NK-92 (cell line): ENCODE data around the gene SBF2.

Experiments used
- DNase-seq: peaks from one replicate; lab custom pipeline; 2025; ENCODE audit not compliant: unreplicated experiment; lab: John Stamatoyannopoulos, UW

SBF2 gene

DNA sequence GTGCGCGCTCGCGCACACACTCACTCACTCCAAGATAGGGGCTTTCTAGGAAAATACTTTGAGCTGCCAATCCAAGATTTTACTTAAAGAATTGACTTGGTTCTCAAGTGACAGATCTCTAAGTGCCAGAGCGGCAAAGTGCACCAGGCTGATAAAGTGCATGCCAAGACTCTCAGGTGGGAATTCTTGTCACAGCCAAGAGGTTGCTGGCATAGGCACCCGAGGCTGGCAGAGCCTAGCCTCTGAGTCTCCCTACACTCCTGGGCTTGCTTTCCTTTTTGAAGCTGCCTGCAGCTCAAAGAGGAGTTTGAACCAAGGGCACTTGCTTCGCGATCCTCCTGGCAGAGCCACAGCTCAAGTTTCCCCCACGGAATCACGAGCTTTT lies 8.3 kb upstream of the SBF2 start:
- DNase-seq = no peak

DNA sequence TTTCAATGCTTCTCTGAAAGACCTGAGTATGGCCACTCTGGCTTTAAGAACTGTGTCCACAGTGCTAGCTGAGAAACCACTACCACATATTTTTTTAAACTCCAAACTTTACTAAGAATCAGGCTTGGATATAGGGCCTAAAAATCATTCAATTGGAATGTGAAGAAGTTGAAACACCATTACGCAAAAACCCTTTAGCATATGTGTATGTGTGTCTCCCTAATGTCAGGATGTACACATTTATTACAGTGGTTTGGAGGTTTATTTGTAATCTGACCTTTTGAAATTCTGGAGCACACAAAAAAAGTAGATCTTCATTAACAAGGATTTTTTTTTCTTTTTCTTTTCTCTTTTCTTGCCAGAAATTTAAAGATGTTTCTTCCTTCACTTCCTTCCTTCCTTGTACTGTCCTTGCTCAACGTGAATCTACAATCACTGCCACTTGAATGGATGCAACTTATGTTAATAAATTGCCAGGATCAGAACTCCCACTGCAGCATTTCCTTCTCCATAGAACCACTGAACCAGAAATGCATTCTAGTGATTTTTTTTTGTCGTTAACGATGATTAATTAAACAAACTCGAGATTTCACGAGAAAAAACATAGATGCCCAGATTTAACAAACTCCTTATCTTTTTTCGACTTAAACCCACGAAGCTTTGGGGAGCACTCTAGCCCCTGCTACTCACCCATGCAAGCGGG lies 7.8 kb upstream of the SBF2 start:
- DNase-seq = no peak

DNA sequence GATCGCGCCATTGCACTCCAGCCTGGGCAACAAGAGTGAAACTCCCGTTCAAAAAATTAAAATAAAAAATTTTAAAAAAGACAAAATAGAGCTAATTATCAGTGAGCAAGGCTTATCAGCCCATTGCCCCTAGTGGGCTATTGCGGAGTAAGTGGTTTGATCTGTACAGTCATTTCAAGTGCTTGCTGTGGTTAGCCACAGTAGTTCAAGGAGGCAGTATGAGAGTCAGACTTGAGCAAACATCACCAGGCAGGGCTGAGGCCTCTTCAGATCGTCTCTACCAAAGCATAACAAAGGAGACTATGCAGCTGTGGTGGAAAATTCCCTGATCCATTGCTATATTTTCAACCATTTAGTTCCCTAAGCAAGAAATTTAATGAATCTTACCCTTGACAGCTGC lies 4.3 kb upstream of the SBF2 start:
- DNase-seq = no peak

DNA sequence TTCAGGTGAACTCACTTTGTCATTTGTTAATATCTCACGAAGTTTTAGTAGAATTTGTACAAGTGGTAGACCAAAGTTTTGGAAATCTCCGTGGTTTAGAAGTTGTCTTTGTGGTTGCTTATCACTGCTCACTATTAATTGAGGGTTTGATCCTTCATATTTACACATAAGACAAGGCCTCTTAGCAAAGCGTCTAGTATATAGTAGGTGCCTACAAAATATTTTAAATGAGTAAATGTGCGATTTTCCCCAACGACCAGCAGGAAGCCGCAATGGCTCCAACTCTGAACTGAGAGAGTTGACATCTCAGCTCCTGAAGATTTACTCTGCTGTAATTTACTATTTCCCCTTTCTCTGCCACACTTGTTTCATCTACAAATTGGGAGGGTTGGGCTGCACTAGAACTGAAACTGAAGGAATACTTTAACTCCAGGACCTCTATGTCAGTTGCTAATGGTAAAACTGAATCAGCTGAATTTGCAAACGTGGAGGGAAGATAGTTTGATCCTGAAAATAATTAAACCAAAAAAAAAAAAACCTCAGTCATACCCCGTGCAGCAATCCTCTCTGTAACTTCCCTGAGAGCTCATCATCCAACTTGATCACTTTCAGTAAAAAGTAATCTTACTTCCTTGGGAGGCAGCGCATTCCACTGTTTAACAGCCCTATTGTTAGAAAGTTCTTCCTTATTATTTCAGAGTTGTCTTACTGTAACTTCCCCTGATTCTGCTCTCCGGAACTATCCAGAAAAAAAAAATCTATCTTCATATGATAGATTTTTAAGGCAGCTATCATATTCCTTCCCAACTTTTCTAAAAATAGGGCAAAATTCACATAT lies 1.3 kb upstream of the SBF2 start:
- no peak for DNase-seq

DNA sequence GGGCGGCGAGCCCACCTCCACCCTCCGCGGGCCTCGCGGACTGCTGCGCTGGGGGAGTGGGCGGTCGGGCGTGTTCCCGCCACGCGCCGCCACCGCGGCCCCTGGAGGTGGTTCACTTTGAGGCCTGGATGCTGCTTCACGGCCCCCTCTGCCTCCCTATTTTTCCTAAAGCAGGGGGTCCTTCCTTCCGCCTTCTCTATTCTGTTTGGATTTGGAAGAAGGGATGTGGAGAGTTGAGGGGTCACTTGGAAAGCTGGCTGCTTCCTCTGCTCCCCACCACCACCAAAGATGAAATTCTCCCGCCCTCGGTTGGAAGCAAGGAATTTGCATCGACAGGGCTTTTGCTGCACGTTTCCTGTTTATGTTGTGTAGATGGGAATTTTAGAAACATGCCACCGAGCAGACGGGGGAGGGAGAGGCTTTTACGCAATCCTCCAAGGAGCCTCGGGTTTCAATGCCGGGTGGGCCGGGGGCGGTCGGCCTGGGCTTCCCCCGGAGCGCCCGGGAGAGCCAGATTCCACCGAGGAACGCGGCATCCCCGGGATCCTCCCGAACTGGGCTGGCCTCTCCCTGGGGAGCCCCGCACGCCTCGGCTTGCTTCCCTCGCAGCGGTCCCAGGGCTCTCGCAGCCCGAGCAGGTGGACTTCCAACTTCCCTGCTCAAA lies 403 bp upstream of the SBF2 start:
- DNase-seq = no peak

DNA sequence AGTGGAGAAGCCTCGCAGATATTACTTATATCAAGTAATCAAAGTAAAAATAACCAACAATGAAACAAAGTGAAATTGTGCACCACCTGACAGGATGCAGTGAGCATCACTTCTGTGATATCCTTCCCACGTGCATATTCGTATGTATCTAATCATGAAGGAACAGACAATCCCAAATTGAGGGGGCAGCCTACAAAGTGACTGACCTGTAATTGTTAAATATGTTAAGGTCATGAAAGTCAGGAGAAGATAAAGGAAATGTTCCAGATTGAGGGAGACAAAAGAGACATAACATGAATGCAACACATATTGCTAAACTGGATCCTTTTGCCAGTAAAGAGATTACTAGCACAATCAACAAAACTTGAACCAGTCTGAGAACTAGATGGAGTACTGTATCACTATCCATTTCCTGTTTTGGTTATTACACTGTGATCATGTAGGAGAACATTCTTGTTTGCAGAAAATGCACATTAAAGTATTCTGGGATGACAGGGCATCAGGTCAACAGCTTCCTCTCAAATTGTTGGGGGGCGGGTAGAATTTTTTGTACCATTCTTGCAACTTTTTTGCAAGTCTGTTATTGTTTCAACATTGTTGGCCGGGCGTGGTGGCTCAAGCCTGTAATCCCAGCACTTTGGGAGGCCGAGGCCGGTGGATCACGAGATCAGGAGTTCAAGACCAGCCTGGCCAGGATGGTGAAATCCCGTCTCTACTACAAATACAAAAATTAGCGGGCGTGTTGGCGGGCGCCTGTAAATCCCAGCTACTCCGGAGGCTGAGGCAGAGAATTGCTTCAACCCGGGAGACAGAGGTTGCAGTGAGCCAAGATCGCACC lies 2.0 kb downstream of the SBF2 start:
- no peak for DNase-seq

DNA sequence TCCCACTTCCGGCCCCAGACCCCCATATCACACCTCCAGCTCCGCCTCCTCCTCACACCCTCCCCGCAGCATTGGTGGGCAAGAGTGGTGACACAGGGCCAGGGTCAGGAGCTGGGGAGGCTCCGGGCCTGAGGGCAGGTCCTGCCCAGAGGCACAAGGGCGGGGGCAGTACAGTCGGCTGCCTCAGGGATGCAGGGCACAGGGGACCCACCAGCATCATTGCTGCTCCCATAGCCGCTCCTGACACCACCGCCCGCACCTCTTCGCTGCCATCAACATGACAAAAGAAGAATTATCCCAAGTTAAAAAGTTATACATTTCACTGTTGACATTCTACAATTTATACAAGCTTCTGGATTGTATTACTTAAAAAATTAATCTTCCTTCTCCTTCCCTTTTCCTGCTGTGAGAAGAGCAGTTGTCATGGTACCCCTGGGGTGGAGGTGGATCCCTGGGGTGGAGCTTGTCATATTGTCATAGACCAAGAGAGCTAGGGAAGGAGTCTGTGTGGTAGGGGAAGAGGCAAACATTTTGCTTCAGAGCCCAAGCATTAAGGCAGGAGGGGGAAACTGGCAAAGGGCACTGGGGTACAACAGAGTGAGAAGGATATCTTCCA lies 4.1 kb downstream of the SBF2 start:
- DNase-seq = no peak

DNA sequence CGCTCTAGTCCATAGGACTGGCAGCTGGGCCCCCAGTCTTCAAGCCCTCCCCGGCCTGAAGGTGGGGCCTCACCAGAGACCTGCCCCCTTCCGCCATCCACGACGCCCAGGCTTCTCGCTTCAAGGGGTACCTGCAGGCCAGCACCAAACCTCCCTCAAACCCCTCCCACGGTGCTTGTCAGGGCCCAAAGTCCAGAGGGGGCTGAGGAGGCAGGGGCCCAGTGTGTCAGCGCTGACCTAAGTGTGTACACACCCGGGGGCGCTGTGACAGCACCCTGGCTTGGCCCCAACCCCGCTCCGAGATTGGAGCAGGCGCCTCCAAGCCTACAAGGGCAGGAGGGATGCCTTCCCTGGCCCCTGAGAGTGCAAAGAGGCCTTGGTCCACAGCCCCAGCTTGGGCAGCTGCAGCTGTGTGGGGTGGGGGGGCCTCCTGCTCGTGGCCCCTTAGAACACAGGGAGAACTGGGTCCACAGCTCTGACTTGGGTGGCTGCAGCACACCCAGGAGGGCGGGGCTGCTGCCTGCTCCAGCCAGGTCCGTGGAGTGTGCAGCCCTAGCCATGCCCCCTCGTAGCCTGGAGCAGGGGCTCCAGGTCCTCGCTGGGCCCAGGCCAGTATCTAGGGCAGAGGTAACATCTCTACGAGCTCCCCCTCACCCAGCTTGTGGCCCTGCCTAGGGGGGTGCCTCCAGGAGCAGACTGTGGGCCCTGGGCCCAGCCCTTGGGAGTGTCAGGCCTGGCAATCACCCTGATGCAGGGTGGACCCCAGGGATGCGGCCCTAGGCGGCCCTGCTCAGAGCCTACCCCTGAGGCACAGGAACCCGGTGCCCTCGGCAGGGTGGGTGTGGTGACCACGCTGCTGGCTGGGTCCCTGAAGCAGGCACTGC lies 4.9 kb downstream of the SBF2 start:
- DNase-seq = no peak

DNA sequence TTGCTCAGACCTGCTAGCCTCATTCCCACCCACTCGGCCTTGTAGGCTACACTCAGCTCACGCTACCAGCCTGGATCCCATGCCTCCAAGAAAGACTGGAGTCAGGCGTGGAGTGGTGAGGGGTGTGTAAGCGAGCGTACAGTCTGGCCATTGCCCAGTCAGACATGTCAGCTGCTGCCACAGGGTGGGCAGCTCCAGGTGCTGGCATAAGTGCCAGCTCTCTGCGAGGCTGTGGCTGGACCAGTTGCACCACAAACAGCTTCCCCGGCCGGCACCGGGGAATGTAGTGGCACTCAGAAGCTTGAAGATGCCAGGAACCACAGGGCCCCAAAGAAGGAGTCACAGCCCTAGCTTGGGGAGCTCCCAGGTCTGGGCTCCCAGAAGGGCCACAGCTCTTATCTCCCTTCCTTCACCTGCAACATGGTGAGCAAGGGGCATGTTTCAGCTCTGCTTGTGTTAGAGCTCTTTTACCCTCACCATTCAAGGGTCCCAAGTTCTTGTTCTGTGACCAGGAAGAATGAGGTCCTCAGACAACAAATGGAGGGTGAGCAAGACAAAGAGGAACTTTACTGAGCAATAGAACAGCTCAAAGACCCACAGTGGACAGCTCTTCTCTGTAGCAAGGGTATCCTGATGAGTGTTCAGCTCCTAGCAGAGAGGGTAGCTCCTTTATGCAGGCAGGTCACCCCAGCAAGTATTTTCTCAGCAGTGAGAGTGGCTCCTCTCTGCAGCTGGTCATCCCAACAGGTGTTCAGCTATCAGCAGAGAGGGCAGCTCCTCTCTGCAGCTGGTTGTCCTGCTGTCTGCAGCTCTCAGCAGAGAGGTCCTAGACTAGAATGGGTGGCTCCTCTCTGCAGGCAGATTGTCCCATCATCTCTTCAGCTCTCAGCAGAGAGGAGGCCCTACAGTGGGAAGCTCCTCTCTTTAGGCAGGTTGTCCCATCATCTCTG lies 6.0 kb downstream of the SBF2 start:
- no peak for DNase-seq

DNA sequence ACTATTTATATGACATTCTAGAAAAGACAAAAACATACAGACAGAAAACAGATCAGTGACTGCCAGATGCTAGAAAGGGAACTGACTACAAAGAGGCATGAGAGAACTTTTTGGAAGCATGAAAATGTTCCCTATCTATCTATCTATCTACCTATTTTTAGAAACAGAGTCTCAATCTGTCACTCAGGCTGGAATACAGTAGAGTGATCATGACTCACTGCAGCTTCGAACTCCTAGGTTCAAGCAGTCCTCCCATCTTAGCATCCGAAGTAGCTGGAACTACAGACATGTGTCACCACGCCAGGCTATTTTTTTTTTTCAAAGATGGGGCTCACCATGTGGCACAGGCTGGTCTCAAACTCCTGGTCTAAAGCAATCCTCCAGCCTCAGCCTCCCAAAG lies 6.9 kb downstream of the SBF2 start:
- no peak for DNase-seq

DNA sequence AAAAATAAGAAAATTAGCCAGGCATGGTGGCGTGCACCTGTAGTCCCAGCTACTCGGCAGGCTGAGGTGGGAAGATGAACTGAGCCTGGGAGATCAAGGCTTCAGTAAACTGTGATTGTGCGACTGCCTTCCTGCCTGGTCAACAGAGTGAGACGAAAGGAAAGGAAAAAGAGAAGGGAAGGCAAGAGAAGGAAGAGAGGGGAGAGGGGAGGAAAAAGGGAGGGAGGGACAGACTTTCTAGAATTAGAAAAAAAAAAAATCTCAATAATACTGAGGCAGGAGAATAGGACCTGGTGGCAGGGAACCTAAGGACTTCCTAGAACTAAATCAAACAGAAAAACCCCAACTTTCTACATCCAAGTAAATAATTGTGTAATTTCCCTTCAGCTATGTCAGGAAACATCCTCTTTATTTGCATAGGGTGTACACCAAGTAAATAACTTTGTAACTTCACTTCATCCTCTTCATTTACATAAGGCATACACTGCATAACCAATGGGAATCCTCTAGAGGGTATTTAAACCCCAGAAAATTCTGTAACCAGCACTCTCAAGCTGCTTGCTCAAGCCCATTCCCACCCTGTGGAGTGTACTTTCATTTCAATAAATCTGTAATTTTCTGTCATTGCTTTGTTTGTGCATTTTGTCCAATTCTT lies 8.7 kb downstream of the SBF2 start:
- DNase-seq = no peak

DNA sequence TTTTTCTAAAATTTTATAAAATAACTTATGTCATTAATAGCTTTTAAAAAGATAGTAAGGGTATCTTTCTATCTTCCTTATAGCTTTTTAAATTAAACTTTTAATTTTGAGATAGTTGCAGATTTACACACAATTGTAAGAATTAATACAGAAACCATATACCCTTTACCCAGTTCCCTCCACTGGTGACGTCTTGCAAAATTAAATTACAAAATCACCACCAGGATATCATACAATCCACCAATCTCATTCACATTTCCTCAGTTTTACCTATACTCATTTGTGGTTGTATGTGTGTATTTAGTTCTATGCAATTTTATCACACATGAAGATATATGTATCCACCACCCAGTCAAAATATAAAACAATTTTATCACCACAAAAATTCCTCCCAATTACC lies 10.0 kb downstream of the SBF2 start:
- no peak for DNase-seq

DNA sequence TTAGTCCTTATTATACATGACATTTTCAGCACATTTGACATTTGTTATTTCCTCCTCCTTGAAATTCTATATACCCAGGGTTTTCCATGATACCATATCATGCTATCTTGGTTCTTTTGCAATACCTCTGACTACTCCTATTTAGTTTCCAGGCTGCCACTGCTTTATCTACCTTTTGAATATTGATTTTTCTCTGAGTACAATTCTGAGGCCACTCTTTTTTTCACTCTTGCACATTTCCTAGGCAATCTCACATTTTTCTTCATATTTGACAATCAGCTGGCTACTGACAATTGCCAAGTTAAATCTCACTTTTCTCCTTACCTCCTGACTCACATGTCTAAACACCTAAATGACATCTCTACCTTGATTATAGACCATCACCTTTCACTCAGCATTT lies 11.9 kb downstream of the SBF2 start:
- DNase-seq = no peak

DNA sequence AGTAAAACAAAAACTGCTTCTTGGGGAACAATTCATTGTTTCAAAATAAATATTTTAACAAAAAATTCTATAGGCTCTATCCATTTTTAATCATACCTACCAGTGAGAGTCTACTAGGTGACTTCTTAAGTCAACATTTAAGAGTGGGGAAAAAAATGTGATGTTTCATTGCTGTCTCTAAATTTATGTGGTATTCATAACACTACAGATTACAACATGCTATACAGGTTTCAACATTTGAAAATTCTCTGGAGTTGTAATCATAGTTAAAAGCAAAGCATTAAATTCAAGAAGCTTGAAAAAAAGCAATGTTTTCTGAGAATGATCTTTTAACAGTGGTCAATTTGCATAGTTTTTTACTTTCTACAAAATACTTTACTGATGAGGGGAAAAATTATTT lies 18.3 kb downstream of the SBF2 start:
- no peak for DNase-seq

DNA sequence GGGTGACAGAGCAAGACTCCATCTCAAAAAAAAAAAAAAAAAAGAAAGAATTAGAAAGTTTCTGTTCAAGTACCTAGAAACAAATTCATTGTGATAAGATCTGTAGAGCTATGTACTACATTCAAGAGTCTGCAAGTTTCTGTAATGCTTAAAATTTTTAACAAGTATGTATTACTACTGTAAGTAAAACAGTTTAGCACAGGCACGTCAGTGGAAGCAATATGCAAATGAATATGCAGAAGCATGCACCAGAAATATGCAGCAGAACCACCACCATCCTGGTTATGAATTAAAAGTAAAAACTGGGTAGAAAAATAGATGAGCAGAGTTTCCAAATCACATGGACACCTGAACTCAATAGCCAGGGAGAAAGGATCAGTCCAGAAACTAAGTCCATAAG lies 19.3 kb downstream of the SBF2 start:
- DNase-seq = no peak

DNA sequence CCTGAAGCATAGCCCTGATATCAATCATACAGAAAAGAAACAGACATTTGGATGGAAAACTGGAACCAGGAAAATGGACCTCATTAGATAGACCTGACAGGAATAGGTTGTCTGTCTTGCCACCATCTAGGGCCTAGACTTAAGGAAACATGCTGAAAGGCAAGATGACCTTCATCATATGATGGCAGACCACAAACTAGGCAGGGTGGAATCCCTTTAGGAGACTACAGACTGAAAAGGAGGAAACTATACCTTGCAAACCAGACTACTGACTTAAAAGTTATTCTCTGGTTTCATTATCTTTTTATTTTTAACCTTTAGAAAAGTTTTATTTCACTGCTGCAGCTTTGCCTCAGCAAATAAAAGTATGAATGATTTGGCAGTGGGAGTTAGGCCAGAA lies 20.3 kb downstream of the SBF2 start:
- no peak for DNase-seq

DNA sequence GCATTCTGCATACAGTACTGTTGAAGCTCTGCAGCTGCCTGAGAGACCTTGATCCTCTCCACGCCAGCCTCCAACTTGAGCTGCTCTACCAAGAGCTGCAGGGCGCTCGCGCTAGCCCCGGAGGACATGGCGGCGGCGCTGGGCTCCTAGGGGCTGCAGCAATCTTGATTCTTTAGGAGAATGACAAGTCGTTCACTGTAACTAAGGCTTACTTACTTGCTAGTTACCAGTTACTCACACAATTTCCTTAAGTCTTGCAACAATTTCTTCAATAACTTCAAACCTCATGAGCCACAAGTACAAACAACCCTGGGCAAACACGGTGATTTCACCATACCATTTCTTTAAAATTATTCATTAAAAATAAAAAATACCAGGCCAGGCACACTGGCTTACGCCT lies 21.9 kb downstream of the SBF2 start:
- DNase-seq = no peak

DNA sequence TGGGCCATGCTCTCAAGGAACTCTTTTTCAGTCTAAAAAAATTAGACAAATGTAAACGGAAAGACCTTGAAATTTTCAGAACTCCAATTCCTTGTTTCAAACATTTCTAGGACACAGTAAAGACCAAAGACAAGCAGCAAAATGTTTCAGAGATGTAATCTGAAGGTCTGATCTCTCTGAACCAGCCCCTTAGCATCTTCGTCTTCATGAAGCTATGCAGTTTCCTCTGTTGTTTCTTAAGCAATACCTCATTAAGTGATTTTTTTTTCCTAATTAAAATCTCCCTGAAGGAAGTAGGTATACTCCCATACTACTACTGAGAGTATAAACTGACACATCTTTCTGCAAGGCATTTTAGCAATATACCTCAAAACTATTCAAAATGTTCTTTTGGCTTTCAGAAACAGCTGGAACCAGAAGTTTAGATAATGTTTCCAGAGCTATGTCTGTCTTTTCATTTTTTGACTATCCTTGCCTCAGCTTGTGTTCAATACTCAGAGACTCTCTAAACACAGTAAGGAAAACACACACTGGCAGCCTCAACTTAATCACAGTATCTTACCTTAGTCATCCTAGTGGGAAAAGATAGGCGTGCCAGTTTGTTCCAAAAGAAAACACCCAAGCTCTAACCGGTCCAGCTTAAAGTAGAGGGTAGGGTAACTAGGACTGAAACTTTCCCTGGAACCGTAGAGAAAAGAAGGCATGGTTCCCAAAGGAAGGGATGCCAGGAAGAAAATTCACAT lies 25.1 kb downstream of the SBF2 start:
- DNase-seq = no peak
